HL-60/S4 treated with phorbol 12-myristate 13-acetate at 8.2 ng/mL for 4 days and 3 days (cell line): ENCODE measurements around the gene CHMP2A.
"Not testable (repeated sequence)": the region's sequence is repeated elsewhere in the genome, so short reads cannot be mapped to it uniquely, and the experiment has no call there.

Experiments
- in situ Hi-C: fragments of 300-500 bp; cut with MboI; formaldehyde crosslinking; loops from 2 replicates; pipeline ENCODE4 v1.15.0; 2022; ENCODE audit warnings: low sequenced_read_pairs

The CHMP2A gene

GRCh38 chr19:58542641-58543372, 12.1 kb downstream of the CHMP2A start:
- in situ Hi-C loops, result not testable (repeated sequence)

GRCh38 chr19:58539169-58539559, 15.7 kb downstream of the CHMP2A start:
- in situ Hi-C loops, result not testable (repeated sequence)

DNA sequence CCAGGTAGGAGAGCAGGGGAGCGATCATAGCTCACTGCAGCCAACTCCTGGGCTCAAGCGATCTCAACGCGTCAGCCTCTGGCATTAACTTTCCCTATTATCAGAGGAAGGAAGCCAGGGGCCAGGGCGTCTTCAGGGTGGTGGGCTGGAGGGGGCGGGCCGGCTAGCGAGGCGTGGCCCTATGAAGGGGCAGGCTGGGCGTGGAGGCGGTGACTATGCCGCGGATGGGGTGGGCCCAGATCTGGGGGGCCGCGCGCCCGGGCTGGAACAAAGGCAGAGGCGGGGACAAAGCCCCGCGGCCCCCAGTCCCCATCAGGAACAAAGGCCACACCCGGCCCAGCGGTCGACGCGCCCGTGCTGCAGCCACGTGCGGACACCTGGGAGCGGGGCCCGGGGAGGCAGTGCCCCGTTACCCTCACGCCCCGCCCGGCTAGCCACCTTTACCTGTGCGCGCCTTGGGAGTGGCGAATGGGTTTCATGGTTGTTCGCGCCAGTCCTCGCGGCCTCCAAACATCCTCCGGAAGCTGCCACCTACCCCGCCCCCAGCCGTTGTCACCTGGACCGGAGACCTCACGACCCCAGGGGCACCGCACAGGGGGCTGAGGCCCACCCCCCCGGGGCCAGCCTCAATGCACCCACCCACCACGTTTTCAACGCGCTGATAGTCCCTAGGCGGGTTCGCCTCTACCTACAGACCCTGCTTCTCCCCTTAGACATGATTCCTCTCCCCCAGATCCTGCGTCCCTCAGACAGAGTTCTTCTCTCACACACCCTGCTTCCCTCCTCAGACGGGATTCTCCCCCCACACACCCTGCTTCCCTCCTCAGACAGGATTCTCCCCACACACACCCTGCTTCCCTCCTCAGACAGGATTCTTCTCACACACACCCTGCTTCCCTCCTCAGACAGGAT, 16.4 kb downstream of the CHMP2A start:
- in situ Hi-C loops, result no loop called here

- in situ Hi-C loops, result no loop called here
Observed at GRCh38 chr19:58536852-58537798, 17.8 kb downstream of the CHMP2A start.

DNA sequence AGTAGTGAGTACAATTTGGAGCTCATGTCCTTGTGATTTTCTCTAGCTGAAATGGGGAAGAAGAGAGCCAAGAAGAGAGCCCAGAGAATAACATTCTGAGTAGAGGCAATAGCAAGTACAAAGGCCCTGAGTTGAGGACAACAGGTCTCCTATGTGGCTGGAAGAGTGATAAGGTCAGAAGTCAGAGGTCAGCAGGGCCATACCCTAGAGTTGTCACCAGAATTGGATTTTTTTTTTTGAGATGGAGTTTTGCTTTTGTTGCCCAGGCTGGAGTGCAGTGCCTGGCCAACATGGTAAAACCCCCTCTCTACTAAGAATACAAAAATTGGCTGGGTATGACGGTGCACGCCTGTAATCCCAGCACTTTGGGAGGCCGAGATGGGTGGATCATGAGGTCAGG, 19.0 kb downstream of the CHMP2A start:
- in situ Hi-C loops, result no loop called here

- in situ Hi-C loops, result no loop called here
Observed at GRCh38 chr19:58531034-58531840, 23.7 kb downstream of the CHMP2A start.

DNA sequence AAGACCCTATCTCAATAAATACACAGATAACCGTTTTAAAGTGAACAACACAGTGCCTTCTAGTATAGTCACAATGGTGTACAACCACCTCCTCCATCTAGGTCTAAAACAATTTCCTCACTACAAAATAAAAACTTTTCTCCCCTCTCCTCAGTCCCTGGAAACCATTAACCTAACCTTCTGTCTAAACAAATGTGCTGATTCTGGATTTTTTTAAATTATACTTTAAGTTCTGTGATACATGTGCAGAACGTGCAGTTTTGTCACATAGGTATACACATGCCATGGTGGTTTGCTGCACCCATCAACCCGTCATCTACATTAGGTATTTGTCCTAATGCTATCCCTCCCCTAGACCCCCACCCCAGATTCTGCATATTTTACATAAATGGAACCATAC, 25.5 kb downstream of the CHMP2A start:
- in situ Hi-C loops, result no loop called here

- in situ Hi-C loops, result no loop called here
Observed at GRCh38 chr19:58522709-58523108, 32.2 kb downstream of the CHMP2A start.

DNA sequence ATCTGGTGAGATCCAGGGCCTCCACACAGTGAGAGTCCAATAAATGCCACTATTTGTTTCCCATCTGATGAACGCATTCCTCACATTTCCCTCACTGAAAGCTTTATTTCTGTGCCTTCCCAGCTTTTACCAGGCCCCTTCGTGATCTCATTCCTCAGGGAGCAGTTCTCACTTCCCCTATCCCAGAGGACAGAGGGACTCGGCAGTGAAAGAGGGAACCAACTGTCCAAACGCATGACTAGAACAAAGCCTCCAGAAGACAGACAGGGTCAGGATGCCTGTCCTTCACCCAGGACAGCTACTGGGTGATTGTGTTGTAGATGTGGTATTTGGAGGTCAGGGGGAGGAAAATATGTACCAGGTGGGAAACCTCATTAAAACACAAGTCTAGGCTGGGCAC, 33.3 kb downstream of the CHMP2A start:
- in situ Hi-C loops, result no loop called here

- in situ Hi-C loops, result no loop called here
Observed at GRCh38 chr19:58520257-58520599, 34.7 kb downstream of the CHMP2A start.

GRCh38 chr19:58519355-58520256, 35.3 kb downstream of the CHMP2A start, which contains the start of gene ZBTB45:
Gene ZBTB45 (minus strand): TSS chr19:58519810. CDS start chr19:58517673, 2,137 bp downstream.
- in situ Hi-C loops, result no loop called here

- in situ Hi-C loops, result no loop called here
Observed at GRCh38 chr19:58519087-58519354, 35.9 kb downstream of the CHMP2A start.

DNA sequence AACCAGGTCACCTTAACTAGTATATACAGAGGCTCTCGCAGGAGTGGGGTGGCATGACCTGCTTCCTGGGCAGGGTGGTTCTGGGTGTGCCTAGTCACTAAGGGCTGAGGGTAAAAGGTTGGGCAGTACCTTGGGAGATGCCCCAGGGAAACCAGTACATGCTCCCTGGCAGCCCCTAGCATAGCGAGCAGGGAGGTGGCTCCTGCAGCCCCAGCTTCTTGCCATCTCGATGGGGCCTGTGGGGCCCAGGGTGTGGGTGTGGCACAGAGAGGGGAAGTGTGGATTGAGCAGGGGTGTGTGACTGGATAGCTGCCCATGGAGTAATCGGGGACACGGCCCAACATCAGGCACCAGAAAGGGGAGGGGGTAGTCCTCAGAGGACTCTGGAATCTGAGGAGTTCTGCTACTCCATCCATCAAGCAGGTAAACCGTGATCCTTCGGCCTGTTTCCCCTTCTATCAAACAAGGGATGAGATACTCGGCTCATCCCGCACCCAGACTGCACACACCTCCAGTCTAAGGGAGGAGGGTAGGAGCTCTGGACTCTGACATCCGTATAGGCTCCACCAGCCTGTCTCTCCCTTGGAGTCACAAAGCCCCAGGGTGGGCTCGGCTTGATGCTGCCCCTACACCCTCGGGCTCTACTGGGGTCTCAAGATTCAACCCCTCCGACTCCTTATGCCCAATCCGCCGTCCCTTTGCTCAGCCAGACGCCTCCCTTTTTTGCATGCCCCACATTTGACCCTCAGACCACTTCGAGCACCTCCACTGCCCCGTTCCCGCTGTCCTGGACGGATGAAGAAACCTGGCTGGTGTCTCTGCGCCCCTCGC, 36.4 kb downstream of the CHMP2A start:
- in situ Hi-C loops, result no loop called here

DNA sequence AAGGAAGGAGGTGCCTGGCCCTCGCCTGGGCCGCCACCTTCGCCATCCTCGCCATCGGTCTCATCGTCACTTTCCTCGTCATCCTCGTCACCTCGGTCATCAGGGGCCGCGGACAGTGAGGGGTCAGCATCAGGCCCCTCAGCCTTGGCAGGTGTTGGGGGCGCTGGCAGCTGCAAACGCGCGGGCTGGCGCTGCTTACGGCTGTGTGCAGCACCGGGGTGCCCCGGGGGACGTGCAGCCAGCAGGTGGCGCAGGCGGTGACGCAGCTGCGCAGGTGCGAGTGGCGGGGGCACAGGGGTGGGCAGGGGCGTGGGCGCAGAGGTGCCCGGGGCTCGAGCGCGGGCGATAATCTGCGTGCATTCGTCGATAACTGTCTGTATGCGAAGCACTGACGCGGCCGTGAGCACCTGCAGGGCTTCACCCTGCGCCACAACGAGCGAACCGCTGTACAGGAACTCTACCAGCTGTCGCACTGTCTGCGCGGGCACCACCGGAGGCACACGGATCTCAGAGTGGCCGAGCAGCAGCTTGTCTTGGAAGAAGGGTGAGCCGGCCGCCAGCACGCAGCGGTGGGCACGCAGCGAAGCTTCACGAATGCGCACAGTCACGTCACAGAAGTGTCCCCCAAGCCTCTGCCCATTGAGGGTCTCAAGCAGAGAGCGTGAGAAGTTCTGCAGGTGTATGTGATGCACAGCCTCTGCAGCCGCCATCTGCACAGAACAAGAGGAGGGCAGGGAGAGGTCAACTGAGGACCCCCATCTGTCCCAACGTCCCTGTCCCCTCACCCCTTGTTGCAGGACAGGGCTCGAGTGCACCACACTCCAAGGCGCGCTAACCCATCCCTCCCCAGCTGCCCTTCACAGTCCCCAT, 37.7 kb downstream of the CHMP2A start:
- in situ Hi-C loops, result no loop called here

- in situ Hi-C loops, result no loop called here
Observed at GRCh38 chr19:58516246-58516836, 38.6 kb downstream of the CHMP2A start.

GRCh38 chr19:58515259-58515658, 39.6 kb downstream of the CHMP2A start:
- in situ Hi-C loops, result no loop called here

- in situ Hi-C loops, result no loop called here
Observed at GRCh38 chr19:58514564-58515022, 40.3 kb downstream of the CHMP2A start.
